Astrocyte of the cerebellum (primary cell): ENCODE results near the gene OPCML.

ENCODE experiments used
- DNase-seq: peaks from one replicate; pipeline ENCODE4 v3.0.0-alpha.2; 2011; ENCODE audit warnings: low read depth
- H3K4me3 ChIP-seq: 2 replicates; pipeline ENCODE4 v1.5.1; 2011; ENCODE audit warnings: mild to moderate bottlenecking, low read depth, low read length, moderate library complexity
- in situ Hi-C: cut with HindIII; loops from 2 replicates; pipeline ENCODE4 v1.10.0; 2017; ENCODE audit warnings: low sequenced_read_pairs
- TF ChIP-seq, protein P1 (sequence below): IDR thresholded peaks from 2 replicates; pipeline ENCODE4 v1.5.1; 2012; ENCODE audit warnings: low read length, low read depth, moderate library complexity, mild to moderate bottlenecking; ENCODE audit errors: missing control alignments

OPCML gene

DNA sequence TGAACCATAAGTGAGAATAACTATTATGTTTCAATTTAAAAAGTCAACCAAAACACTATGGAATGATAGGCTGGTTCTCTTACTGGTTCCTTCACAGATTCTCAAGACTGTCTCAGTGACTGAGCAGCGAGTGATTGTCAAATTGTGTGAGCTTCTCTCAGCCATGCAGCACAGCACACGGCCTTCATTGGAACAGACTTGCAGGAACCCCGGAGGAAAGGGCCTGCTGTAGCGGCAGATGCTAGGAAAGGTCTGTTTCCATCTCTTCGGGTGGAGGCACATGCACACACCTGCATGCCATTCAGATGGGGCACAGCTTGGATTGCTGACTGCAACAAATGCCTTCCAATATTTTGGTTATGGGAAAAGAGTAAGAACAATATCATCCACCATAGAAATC, 741.8 kb downstream of the OPCML start:
- H3K4me3 ChIP-seq: no peak overlapping the region
- TF ChIP-seq, protein P1, sequence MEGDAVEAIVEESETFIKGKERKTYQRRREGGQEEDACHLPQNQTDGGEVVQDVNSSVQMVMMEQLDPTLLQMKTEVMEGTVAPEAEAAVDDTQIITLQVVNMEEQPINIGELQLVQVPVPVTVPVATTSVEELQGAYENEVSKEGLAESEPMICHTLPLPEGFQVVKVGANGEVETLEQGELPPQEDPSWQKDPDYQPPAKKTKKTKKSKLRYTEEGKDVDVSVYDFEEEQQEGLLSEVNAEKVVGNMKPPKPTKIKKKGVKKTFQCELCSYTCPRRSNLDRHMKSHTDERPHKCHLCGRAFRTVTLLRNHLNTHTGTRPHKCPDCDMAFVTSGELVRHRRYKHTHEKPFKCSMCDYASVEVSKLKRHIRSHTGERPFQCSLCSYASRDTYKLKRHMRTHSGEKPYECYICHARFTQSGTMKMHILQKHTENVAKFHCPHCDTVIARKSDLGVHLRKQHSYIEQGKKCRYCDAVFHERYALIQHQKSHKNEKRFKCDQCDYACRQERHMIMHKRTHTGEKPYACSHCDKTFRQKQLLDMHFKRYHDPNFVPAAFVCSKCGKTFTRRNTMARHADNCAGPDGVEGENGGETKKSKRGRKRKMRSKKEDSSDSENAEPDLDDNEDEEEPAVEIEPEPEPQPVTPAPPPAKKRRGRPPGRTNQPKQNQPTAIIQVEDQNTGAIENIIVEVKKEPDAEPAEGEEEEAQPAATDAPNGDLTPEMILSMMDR: no peak
- no peak for DNase-seq
- in situ Hi-C loops: no loop called here

DNA sequence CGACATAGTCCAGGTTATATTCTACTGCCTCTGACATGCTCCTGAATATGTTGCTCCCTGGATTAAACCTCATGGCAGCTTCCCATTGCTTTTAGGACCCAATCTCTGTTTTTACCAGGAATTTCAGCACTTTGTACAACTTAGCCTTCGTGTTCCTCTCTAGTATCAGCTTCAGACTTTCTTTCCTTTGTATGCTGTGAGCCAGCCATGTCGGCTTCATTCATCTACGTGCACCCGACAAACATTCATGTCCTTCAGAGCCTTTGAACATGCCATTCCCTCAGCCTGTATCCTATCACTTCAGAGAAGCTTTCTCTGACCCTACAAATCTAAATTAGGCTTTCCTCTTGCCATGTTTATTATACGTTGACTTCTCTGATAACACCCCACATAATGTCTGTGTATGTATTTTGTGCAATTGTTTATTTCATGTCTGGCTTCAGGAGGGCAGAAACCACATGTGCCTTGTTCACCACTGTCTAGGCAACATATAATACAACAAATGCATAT, 743.4 kb downstream of the OPCML start:
- in situ Hi-C loops: no loop called here
- TF ChIP-seq, protein P1: no peak

GRCh38 chr11:132785878-132786277, 746.4 kb downstream of the OPCML start:
- no peak overlapping the region for H3K4me3 ChIP-seq
- no peak for DNase-seq
- TF ChIP-seq, protein P1: no peak
- in situ Hi-C loops: no loop called here

More for the DNA sequence above, 743.4 kb downstream of the OPCML start:
- DNase-seq: no peak
- H3K4me3 ChIP-seq: no peak overlapping the region

GRCh38 chr11:132784441-132784840, 747.9 kb downstream of the OPCML start:
- in situ Hi-C loops: no loop called here
- TF ChIP-seq, protein P1: no peak
- DNase-seq: peak; percentile 1
- H3K4me3 ChIP-seq: no peak overlapping the region

GRCh38 chr11:132782102-132782501, 750.2 kb downstream of the OPCML start:
- no peak for DNase-seq
- TF ChIP-seq, protein P1: no peak
- no peak overlapping the region for H3K4me3 ChIP-seq
- in situ Hi-C loops: no loop called here

DNA sequence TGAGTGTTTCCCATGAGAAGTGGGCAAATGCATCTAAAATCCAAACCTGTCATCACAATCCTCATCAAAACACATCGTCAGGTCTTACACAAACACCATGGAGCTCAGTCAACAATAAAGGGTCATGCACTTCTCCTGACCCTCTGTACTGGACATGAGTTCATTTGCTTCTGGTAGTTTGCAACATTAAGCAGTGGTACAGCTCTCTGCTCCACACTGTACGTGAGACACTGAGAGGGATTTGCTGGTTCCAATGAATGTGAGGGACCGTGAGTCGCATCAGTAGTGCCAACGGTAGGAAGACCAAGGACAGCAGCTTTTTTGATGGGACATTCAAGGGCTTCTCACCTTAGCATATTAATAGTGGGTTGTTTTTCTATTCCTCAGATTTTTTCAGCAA, 752.3 kb downstream of the OPCML start:
- no peak for DNase-seq
- H3K4me3 ChIP-seq: no peak overlapping the region
- in situ Hi-C loops: no loop called here
- TF ChIP-seq, protein P1: no peak
